Activated CD8-positive, alpha-beta T cell treated with anti-CD3 and anti-CD28 coated beads for 36 hours (primary cell): ENCODE results near the gene PHKA2. TPM values are rescaled to one million over a fixed set of nuclear protein-coding genes. Genes with fewer than 3 reads are reported as not detected.
A peak's percentile ranks its signal among the peaks of the same experiment; 100 is the strongest.
"Not testable (repeated sequence)": the region's sequence is repeated elsewhere in the genome, so short reads cannot be mapped to it uniquely, and the experiment has no call there.

Source experiments
- ATAC-seq: fragments of 200-7000 bp; cut with Tn5 transposase; one replicate; pipeline ENCODE4 v1.10.0; 2021; ENCODE audit warnings: mild to moderate bottlenecking, moderate library complexity
- CTCF ChIA-PET: fragments of 350-600 bp; sonication (Branson Sonifier 250); formaldehyde crosslinking; loops from one replicate; lab custom pipeline; 2021; ENCODE audit warnings: antibody characterized with exemption; lab: Charles Lee
- POLR2A ChIA-PET: fragments of 350-600 bp; sonication (Branson Sonifier 250); formaldehyde crosslinking; loops from one replicate; lab custom pipeline; 2021; ENCODE audit warnings: antibody characterized with exemption; lab: Charles Lee
- DNase-seq: peaks from one replicate; pipeline ENCODE4 v3.0.0-alpha.2; 2020
- H3K27ac Mint-ChIP-seq: one replicate; pipeline ENCODE4 v1.8.0; 2021; ENCODE audit warnings: mild to moderate bottlenecking, mixed read lengths
- H3K27me3 Mint-ChIP-seq: one replicate; pipeline ENCODE4 v1.8.0; 2021; ENCODE audit warnings: mixed read lengths
- H3K36me3 Mint-ChIP-seq: one replicate; pipeline ENCODE4 v1.8.0; 2021; ENCODE audit warnings: low read depth, mixed read lengths
- H3K4me1 Mint-ChIP-seq: one replicate; pipeline ENCODE4 v1.8.0; 2021; ENCODE audit warnings: low read depth, mixed read lengths
- H3K4me3 Mint-ChIP-seq: one replicate; pipeline ENCODE4 v1.8.0; 2021; ENCODE audit warnings: mild to moderate bottlenecking, moderate library complexity, mixed read lengths
- H3K9me3 Mint-ChIP-seq: one replicate; pipeline ENCODE4 v1.8.0; 2021; ENCODE audit warnings: mixed read lengths
- intact Hi-C: fragments of 100-400 bp; cut with micrococcal nuclease; formaldehyde crosslinking; loops from one replicate; pipeline ENCODE4 v1.10.0; 2022
- total RNA-seq, 2 experiments: library from RNA; stranded (reverse); gene quantifications; one replicate each; pipeline ENCODE4 v1.2.3, GENCODE V29; 2021
- TF ChIP-seq, protein P1 (sequence below): fragments of 200-600 bp; IDR thresholded peaks from one replicate; pipeline ENCODE4 v1.8.0; 2022; ENCODE audit warnings: antibody characterized with exemption, mild to moderate bottlenecking

PHKA2 gene
- total RNA-seq, 2 experiments from 2014 or later: 23.3 to 26.1 TPM

DNA sequence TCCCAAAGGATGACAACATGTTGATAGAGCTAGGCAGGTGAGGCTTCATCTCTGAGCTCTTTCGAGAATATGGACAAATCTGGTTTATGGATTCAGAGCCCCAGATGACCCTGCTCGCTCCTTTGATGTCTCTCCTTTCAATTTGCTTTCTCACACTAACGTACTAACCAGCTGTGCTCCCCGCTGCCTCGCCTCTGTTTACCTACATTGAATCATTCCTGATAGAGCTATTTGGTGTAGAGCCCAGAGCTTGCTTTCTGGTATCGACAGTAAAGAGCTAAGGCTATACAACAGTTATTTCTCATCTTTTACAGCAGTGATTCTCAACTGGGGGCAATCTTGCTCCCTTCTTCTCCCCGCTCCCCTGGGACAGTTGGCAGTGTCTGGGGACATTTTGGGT lies 8.9 kb upstream of the PHKA2 start:
- Mint-ChIP-seq H3K27me3 (no peaks in the 10 kb centered on the region), H3K9me3 (no peaks in the 10 kb centered on the region), H3K4me1 (no peaks in the 10 kb centered on the region), H3K36me3 (no peaks in the 10 kb centered on the region), H3K27ac (no peak overlapping the region), H3K4me3 (no peak overlapping the region)
- POLR2A ChIA-PET: no interaction called here
- CTCF ChIA-PET: no interaction called here
- DNase-seq (no peak), ATAC-seq (no peak)
- intact Hi-C loops: no loop called here
- TF ChIP-seq, protein P1, sequence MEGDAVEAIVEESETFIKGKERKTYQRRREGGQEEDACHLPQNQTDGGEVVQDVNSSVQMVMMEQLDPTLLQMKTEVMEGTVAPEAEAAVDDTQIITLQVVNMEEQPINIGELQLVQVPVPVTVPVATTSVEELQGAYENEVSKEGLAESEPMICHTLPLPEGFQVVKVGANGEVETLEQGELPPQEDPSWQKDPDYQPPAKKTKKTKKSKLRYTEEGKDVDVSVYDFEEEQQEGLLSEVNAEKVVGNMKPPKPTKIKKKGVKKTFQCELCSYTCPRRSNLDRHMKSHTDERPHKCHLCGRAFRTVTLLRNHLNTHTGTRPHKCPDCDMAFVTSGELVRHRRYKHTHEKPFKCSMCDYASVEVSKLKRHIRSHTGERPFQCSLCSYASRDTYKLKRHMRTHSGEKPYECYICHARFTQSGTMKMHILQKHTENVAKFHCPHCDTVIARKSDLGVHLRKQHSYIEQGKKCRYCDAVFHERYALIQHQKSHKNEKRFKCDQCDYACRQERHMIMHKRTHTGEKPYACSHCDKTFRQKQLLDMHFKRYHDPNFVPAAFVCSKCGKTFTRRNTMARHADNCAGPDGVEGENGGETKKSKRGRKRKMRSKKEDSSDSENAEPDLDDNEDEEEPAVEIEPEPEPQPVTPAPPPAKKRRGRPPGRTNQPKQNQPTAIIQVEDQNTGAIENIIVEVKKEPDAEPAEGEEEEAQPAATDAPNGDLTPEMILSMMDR: no peak

DNA sequence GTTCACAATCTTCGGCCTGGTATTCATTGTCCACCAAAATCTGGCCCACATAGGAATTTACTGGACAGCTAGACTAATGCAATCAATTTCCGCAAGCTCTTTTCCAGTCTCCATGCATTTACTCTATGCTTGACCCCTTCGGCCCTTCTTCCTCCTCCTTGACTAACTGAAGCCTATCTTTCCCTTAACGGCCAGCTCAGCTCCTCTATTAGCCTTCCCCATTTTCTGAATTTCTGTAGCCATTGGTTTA lies 1.2 kb upstream of the PHKA2 start:
- H3K36me3 Mint-ChIP-seq: no peaks in the 10 kb centered on the region
- peak overlapping the region; percentile 87 for H3K27ac Mint-ChIP-seq
- DNase-seq (no peak), ATAC-seq (no peak)
- ChIA-PET POLR2A (no interaction called here), CTCF (interaction anchor here (0.6 to 1.6 kb wide), 3 partner anchors 10 to 349 kb away, joined by 3 to 5 read pairs (median 5); no protein-coding TSS in a partner anchor)
- H3K4me3 Mint-ChIP-seq: peak overlapping the region; percentile 84
- peaks cover 20% of the 10 kb centered on the region for H3K4me1 Mint-ChIP-seq
- intact Hi-C loops: no loop called here
- TF ChIP-seq, protein P1: no peak
- no peaks in the 10 kb centered on the region for H3K27me3 Mint-ChIP-seq
- H3K9me3 Mint-ChIP-seq: no peaks in the 10 kb centered on the region

DNA sequence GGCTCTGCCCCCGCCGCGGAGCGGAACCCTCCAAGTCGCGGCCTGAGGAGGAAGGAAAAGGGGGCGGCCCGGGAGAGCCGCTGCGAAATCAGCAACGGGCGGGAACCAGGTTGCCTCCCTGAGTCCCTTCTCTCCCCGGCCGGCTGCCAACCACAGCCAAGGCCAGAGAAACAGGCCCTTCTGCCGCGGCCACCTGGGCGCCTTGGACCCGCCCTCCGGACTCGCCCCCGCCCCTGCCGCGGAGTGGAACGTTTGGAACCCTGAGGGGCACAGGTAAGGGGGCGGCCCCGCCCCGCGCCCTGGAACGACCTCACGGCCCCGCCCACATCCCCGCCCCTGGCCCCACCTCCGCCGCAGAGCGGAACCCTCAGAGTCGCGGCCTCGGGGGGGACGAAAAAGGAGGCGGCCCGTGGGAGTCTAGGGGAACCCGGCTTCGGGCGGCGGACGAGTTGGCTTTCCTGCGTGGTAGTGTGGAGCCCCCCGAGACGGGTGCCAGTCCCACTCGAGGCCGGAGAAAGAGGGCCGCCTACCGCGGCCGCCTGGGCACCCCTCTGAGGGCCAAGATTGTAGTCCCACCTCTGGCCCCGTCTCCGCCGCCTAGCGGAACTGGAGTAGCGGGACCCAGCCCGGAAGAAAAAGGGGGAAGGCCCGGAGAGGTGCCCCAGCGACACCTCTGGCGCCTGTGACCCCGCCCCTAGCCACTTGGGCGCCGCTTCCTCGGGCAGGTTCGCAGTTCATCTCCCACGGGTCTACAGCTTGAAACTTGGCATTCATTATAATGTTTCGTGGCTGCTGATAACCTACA lies 669 bp upstream of the PHKA2 start:
- Mint-ChIP-seq H3K27ac (peak overlapping the region; percentile 87), H3K27me3 (no peaks in the 10 kb centered on the region), H3K9me3 (no peaks in the 10 kb centered on the region), H3K4me1 (peaks cover 20% of the 10 kb centered on the region), H3K36me3 (no peaks in the 10 kb centered on the region), H3K4me3 (peak overlapping the region; percentile 84)
- ChIA-PET CTCF (interaction anchor here (0.6 to 1.6 kb wide), 3 partner anchors 11 to 349 kb away, joined by 3 to 5 read pairs (median 5); no protein-coding TSS in a partner anchor), POLR2A (no interaction called here)
- peak; percentile 90 for ATAC-seq
- intact Hi-C loops: no loop called here
- TF ChIP-seq, protein P1: peak; percentile 40
- peak; percentile 87 for DNase-seq

DNA sequence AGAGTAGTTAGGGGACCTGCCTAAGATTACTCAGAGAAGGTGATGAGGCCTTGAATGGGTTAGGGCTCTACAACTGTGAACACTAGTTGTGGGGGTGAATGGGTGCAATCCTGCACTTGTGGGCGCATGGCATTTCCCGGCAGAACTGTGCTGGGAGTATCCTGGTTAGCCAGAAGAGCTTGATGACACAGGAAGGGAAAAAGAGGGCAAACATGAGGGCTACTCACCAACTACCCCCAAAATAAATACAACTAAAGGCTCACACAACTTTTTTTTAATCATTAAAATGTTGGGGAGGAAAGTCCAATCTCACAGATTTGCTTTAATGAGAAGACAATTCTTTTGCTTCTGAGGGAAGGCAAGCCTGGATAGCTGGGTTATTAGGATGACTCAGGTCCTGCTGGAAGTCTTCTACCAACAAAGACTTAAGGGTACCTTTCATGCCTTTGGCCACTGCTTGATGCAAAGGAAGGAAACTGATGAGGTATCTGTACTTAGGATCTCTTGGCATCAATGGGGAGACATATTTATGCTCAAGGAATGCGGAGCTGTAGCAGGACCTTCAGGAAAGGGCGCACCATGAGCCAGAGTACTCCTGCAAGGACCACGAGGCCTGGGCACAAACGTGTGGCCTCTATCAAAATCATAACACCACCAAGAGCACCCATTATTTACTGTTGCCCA lies 2.6 kb downstream of the PHKA2 start:
- Mint-ChIP-seq H3K4me1 (peaks cover 20% of the 10 kb centered on the region), H3K9me3 (no peaks in the 10 kb centered on the region), H3K27ac (no peak overlapping the region), H3K4me3 (no peak overlapping the region), H3K36me3 (no peaks in the 10 kb centered on the region), H3K27me3 (no peaks in the 10 kb centered on the region)
- intact Hi-C loops: no loop called here
- DNase-seq (no peak), ATAC-seq (no peak)
- ChIA-PET CTCF (no interaction called here), POLR2A (no interaction called here)
- TF ChIP-seq, protein P1: no peak

DNA sequence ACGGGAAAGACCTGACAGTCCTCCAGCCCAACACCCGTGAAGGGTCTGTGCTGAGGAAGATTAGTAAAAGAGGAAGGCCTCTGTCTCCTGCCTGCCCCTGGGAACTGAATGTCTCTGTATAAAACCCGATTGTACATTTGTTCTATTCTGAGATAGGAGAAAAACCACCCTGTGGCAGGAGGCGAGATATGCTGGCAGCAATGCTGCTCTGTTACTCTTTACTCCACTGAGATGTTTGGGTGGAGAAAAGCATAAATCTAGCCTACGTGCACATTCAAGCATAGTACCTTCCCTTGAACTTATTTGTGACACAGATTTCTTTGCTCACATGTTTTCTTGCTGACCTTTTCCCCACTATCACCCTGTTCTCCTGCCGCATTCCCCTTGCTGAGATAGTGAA lies 3.7 kb downstream of the PHKA2 start:
- POLR2A ChIA-PET, intact Hi-C loops, H3K9me3 Mint-ChIP-seq, ATAC-seq, H3K27ac Mint-ChIP-seq, DNase-seq, H3K27me3 Mint-ChIP-seq, H3K4me3 Mint-ChIP-seq, H3K36me3 Mint-ChIP-seq, CTCF ChIA-PET: not testable (repeated sequence)
- peaks cover 18% of the 10 kb centered on the region for H3K4me1 Mint-ChIP-seq
